Measurements from ENCODE around the gene STAG1.
"Not testable (repeated sequence)": the region's sequence is repeated elsewhere in the genome, so short reads cannot be mapped to it uniquely, and the experiment has no call there.

STAG1 gene

DNA sequence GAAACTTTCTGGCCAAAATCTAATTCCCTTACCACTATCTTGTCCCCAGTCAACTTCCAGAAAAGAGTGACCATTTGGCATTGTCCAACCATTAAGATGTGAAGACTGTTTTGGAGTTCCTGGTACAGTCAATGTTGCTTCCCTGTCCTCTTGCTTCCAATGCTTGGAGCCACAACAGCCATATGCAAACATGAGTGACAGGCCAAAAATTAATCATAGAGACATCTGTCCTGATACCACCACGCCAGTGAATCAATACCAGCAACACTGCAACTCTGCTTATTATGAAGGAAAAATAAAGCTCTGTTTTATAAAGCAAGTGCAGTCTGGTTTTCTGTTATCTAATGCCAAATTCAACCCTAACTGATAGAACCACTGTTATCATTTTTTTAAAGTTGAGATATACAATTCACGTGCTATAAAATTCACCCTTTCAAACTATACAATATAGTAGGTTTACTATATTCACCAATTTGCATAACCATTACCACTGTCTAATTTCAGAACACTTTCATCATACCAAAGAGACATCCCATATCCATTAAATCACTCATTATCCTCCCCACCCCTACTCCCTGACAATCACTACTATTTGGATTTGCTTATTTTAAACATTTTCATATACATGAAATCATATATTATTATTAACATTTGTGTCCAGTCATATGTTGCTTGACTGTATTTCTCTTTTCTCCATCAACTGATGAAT is 76.9 kb downstream of the STAG1 start:
- no CpG with 5 or more reads among the region's 2 CpGs for WGBS (ENCODE audit: insufficient coverage, insufficient read length)
- Histone ChIP-seq H3K9me3 (ENCODE audit: control insufficient read depth, insufficient read depth, low read length) (no peaks in the 10 kb centered on the region), H3K4me3 (ENCODE audit: low read length) (no peak overlapping the region), H3K27ac (ENCODE audit: low read length) (no peak overlapping the region), H3K36me3 (ENCODE audit: control insufficient read depth, insufficient read depth, low read length) (no peaks in the 10 kb centered on the region), H3K27me3 (ENCODE audit: control insufficient read depth, insufficient read depth, low read length) (no peaks in the 10 kb centered on the region), H3K4me1 (ENCODE audit: control insufficient read depth, insufficient read depth, low read length) (no peaks in the 10 kb centered on the region; the same call in 1 of the 2 replicates)
- no peak for DNase-seq (ENCODE audit: low read depth, low spot score)

GRCh38 chr3:136672457-136672856 is 79.7 kb downstream of the STAG1 start:
- no peaks in the 10 kb centered on the region for H3K9me3 ChIP-seq (ENCODE audit: control insufficient read depth, insufficient read depth, low read length)
- WGBS (ENCODE audit: insufficient coverage, insufficient read length), result no CpG with 5 or more reads among the region's 1 CpG
- no peaks in the 10 kb centered on the region; the same call in 1 of the 2 replicates for H3K4me1 ChIP-seq (ENCODE audit: control insufficient read depth, insufficient read depth, low read length)
- DNase-seq (ENCODE audit: low read depth, low spot score), result no peak
- no peaks in the 10 kb centered on the region for H3K36me3 ChIP-seq (ENCODE audit: control insufficient read depth, insufficient read depth, low read length)
- no peak overlapping the region for H3K27ac ChIP-seq (ENCODE audit: low read length)
- H3K27me3 ChIP-seq (ENCODE audit: control insufficient read depth, insufficient read depth, low read length), result no peaks in the 10 kb centered on the region
- H3K4me3 ChIP-seq (ENCODE audit: low read length), result no peak overlapping the region

DNA sequence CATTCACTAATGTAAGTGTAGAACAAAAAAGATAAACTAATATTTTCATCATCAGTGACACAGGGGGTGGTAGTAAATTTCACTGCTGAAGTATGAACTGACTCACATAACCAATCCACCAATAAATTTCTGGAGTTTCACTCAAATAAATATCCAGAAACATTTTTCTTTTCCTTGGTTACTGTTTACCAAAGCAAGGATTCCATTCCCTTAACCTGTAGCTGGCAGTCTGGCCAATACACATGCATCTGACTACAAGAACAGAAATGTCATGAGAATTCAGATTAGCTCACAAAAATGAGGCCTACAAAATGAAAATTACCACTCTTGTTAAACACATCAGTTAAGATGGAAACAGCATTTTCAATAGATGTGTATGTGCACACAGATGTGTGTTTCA is 80.3 kb downstream of the STAG1 start:
- Histone ChIP-seq H3K36me3 (ENCODE audit: control insufficient read depth, insufficient read depth, low read length) (no peaks in the 10 kb centered on the region), H3K9me3 (ENCODE audit: control insufficient read depth, insufficient read depth, low read length) (no peaks in the 10 kb centered on the region), H3K27me3 (ENCODE audit: control insufficient read depth, insufficient read depth, low read length) (no peaks in the 10 kb centered on the region), H3K4me1 (ENCODE audit: control insufficient read depth, insufficient read depth, low read length) (no peaks in the 10 kb centered on the region; the same call in 1 of the 2 replicates), H3K4me3 (ENCODE audit: low read length) (no peak overlapping the region), H3K27ac (ENCODE audit: low read length) (no peak overlapping the region)
- no peak for DNase-seq (ENCODE audit: low read depth, low spot score)

- WGBS (ENCODE audit: insufficient coverage, insufficient read length), result no CpG with 5 or more reads among the region's 1 CpG
- H3K36me3 ChIP-seq (ENCODE audit: control insufficient read depth, insufficient read depth, low read length), result no peaks in the 10 kb centered on the region
- no peaks in the 10 kb centered on the region; the same call in 1 of the 2 replicates for H3K4me1 ChIP-seq (ENCODE audit: control insufficient read depth, insufficient read depth, low read length)
- H3K4me3 ChIP-seq (ENCODE audit: low read length), result no peak overlapping the region
- no peaks in the 10 kb centered on the region for H3K9me3 ChIP-seq (ENCODE audit: control insufficient read depth, insufficient read depth, low read length)
- DNase-seq (ENCODE audit: low read depth, low spot score), result no peak
- H3K27ac ChIP-seq (ENCODE audit: low read length), result no peak overlapping the region
- no peaks in the 10 kb centered on the region for H3K27me3 ChIP-seq (ENCODE audit: control insufficient read depth, insufficient read depth, low read length)
These were observed 82.0 kb downstream of the STAG1 start for GRCh38 chr3:136670166-136670565.

DNA sequence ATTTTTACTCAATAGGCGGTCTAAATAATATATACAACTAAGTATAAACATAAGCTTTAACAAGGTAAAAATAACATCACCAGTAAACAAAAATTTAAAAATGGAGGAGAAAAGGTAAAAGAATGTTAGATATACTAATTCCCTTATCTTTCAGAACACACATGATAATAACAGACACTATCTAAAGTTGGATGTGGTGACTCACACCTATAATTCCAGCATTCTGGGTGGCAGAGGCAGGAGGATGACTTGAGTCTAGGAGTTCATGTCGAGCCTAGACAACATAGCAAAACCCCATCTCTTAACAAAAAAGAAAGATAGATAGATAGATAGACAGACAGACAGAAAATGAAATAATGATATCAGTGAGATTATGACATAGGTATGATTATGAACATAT is 85.1 kb downstream of the STAG1 start:
- no peak overlapping the region for H3K4me3 ChIP-seq (ENCODE audit: low read length)
- no peaks in the 10 kb centered on the region for H3K27me3 ChIP-seq (ENCODE audit: control insufficient read depth, insufficient read depth, low read length)
- no peak overlapping the region for H3K27ac ChIP-seq (ENCODE audit: low read length)
- no peaks in the 10 kb centered on the region; the same call in 1 of the 2 replicates for H3K4me1 ChIP-seq (ENCODE audit: control insufficient read depth, insufficient read depth, low read length)
- no peaks in the 10 kb centered on the region for H3K9me3 ChIP-seq (ENCODE audit: control insufficient read depth, insufficient read depth, low read length)
- no peaks in the 10 kb centered on the region for H3K36me3 ChIP-seq (ENCODE audit: control insufficient read depth, insufficient read depth, low read length)
- DNase-seq (ENCODE audit: low read depth, low spot score), result no peak
- no CpG with 5 or more reads among the region's 2 CpGs for WGBS (ENCODE audit: insufficient coverage, insufficient read length)

- not testable (repeated sequence) for H3K4me1 ChIP-seq (ENCODE audit: control insufficient read depth, insufficient read depth, low read length); H3K36me3 ChIP-seq (ENCODE audit: control insufficient read depth, insufficient read depth, low read length); H3K9me3 ChIP-seq (ENCODE audit: control insufficient read depth, insufficient read depth, low read length); H3K27me3 ChIP-seq (ENCODE audit: control insufficient read depth, insufficient read depth, low read length); H3K27ac ChIP-seq (ENCODE audit: low read length); DNase-seq (ENCODE audit: low read depth, low spot score); H3K4me3 ChIP-seq (ENCODE audit: low read length)
- no CpG with 5 or more reads among the region's 6 CpGs for WGBS (ENCODE audit: insufficient coverage, insufficient read length)
These were observed 85.9 kb downstream of the STAG1 start for GRCh38 chr3:136666301-136666700.

- no CpG with 5 or more reads among the region's 1 CpG for WGBS (ENCODE audit: insufficient coverage, insufficient read length)
- H3K4me3 ChIP-seq (ENCODE audit: low read length), result no peak overlapping the region
- H3K27ac ChIP-seq (ENCODE audit: low read length), result no peak overlapping the region
- no peaks in the 10 kb centered on the region for H3K27me3 ChIP-seq (ENCODE audit: control insufficient read depth, insufficient read depth, low read length)
- H3K36me3 ChIP-seq (ENCODE audit: control insufficient read depth, insufficient read depth, low read length), result no peaks in the 10 kb centered on the region
- no peaks in the 10 kb centered on the region for H3K4me1 ChIP-seq (ENCODE audit: control insufficient read depth, insufficient read depth, low read length)
- DNase-seq (ENCODE audit: low read depth, low spot score), result no peak
- H3K9me3 ChIP-seq (ENCODE audit: control insufficient read depth, insufficient read depth, low read length), result no peaks in the 10 kb centered on the region
These were observed 87.4 kb downstream of the STAG1 start for GRCh38 chr3:136664771-136665170.

DNA sequence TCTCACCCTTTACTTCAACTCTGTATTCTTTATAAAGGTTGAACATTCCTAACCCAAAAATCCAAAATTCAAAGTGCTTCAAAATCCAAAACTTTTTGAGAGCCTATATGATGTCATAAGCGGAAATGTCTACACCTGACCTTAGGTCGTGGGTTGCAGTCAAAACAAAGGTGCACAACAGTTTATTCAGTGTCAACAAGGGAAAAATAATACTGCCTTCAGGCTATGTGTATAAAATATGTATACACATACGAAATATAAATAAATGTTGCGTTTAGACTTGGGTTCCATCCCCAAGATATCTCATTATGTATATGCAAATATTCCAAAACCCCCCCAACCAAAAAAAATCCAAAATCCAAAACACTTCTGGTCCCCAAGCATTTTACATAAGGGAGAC is 90.9 kb downstream of the STAG1 start:
- DNase-seq (ENCODE audit: low read depth, low spot score), result no peak
- Histone ChIP-seq H3K4me1 (ENCODE audit: control insufficient read depth, insufficient read depth, low read length) (no peaks in the 10 kb centered on the region), H3K27ac (ENCODE audit: low read length) (no peak overlapping the region), H3K4me3 (ENCODE audit: low read length) (no peak overlapping the region), H3K36me3 (ENCODE audit: control insufficient read depth, insufficient read depth, low read length) (no peaks in the 10 kb centered on the region), H3K9me3 (ENCODE audit: control insufficient read depth, insufficient read depth, low read length) (no peaks in the 10 kb centered on the region), H3K27me3 (ENCODE audit: control insufficient read depth, insufficient read depth, low read length) (no peaks in the 10 kb centered on the region)
- WGBS (ENCODE audit: insufficient coverage, insufficient read length), result no CpG with 5 or more reads among the region's 4 CpGs

GRCh38 chr3:136658946-136659682 is 93.1 kb downstream of the STAG1 start:
- no peak for DNase-seq (ENCODE audit: low read depth, low spot score)
- Histone ChIP-seq H3K27ac (ENCODE audit: low read length) (no peak overlapping the region), H3K36me3 (ENCODE audit: control insufficient read depth, insufficient read depth, low read length) (no peaks in the 10 kb centered on the region), H3K4me3 (ENCODE audit: low read length) (no peak overlapping the region), H3K9me3 (ENCODE audit: control insufficient read depth, insufficient read depth, low read length) (no peaks in the 10 kb centered on the region), H3K27me3 (ENCODE audit: control insufficient read depth, insufficient read depth, low read length) (no peaks in the 10 kb centered on the region), H3K4me1 (ENCODE audit: control insufficient read depth, insufficient read depth, low read length) (no peaks in the 10 kb centered on the region)
- no CpG with 5 or more reads among the region's 8 CpGs for WGBS (ENCODE audit: insufficient coverage, insufficient read length)

GRCh38 chr3:136657526-136657925 is 94.7 kb downstream of the STAG1 start:
- no CpG with 5 or more reads among the region's 3 CpGs for WGBS (ENCODE audit: insufficient coverage, insufficient read length)
- H3K4me3 ChIP-seq (ENCODE audit: low read length), result no peak overlapping the region
- no peaks in the 10 kb centered on the region for H3K9me3 ChIP-seq (ENCODE audit: control insufficient read depth, insufficient read depth, low read length)
- no peak overlapping the region for H3K27ac ChIP-seq (ENCODE audit: low read length)
- DNase-seq (ENCODE audit: low read depth, low spot score), result no peak
- no peaks in the 10 kb centered on the region for H3K27me3 ChIP-seq (ENCODE audit: control insufficient read depth, insufficient read depth, low read length)
- H3K4me1 ChIP-seq (ENCODE audit: control insufficient read depth, insufficient read depth, low read length), result no peaks in the 10 kb centered on the region
- no peaks in the 10 kb centered on the region for H3K36me3 ChIP-seq (ENCODE audit: control insufficient read depth, insufficient read depth, low read length)

GRCh38 chr3:136653628-136654027 is 98.5 kb downstream of the STAG1 start:
- H3K4me3 ChIP-seq (ENCODE audit: low read length), result no peak overlapping the region
- H3K27me3 ChIP-seq (ENCODE audit: control insufficient read depth, insufficient read depth, low read length), result no peaks in the 10 kb centered on the region
- no peaks in the 10 kb centered on the region for H3K4me1 ChIP-seq (ENCODE audit: control insufficient read depth, insufficient read depth, low read length)
- DNase-seq (ENCODE audit: low read depth, low spot score), result no peak
- H3K27ac ChIP-seq (ENCODE audit: low read length), result no peak overlapping the region
- no peaks in the 10 kb centered on the region for H3K9me3 ChIP-seq (ENCODE audit: control insufficient read depth, insufficient read depth, low read length)
- no peaks in the 10 kb centered on the region for H3K36me3 ChIP-seq (ENCODE audit: control insufficient read depth, insufficient read depth, low read length)

Data from iPS DF 6.9 (cell line).